Measurements from ENCODE around the gene SLC35E4.
"Not testable (repeated sequence)": the region's sequence is repeated elsewhere in the genome, so short reads cannot be mapped to it uniquely, and the experiment has no call there.

Gene SLC35E4, protein sequence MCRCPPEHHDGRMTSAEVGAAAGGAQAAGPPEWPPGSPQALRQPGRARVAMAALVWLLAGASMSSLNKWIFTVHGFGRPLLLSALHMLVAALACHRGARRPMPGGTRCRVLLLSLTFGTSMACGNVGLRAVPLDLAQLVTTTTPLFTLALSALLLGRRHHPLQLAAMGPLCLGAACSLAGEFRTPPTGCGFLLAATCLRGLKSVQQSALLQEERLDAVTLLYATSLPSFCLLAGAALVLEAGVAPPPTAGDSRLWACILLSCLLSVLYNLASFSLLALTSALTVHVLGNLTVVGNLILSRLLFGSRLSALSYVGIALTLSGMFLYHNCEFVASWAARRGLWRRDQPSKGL

DNA sequence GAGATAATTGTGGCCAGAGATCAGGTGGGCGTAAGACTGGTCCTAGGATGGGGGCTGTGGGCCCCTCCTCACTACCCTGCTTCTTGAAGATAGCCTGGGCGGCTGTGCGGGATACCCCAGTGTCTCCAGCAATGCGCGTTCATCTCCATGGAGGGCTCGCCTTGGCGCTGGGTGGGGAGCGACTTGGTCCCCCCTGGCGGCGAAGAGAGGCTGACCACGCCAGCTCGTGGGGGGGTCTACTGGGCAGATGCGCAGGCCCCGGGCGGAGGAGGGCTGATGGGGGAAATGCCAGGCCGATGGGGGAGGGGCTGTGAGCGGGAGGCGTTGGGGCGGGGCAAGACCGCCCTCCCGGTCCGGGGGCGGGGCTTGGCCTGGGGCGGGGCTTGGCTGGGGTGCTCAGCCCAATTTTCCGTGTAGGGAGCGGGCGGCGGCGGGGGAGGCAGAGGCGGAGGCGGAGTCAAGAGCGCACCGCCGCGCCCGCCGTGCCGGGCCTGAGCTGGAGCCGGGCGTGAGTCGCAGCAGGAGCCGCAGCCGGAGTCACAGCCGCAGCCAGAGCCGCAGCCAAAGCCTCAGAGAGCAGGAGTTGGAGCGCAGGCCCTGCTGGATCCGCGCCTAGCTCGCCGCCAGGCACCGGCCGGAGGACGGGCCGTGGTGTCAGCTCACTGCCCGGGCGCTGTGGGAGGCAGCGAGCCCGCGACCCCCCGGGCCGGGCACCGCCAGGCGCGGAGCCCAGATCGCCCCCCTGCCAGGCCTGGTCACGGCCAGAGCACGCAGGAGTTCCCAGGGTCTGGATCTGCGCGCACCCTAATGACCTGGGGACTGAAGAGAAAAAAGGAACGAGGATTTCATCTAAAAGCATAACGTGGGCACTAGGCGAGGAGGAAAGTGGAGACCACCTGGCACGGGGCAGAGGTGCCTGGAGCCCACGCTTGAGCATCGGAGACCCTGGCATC is at the start of gene SLC35E4:
SLC35E4 (plus strand) TSS at position 509 of the 953 bp plus-strand sequence. CDS start 670 bp downstream, outside the sequence.
- peak; percentile 97 for DNase-seq

DNA sequence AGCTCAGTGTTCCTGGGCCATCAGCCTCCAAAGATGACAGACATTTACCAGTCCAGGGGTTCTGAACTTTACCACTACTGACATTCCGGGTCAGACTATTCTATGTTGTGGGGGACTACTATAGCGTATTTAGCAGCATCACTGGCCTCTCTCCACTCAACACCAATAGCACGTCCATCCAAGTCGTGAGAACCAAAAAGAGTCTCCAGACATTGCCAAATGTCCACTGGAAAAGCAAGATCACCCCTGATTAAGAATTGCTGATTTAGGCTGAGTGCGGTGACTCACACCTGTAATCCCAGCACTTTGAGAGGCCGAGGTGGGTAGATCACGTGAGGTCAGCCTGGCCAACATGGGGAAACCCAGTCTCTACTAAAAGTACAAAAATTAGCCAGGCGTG is 49.2 kb upstream of the SLC35E4 start:
- DNase-seq: no peak

DNA sequence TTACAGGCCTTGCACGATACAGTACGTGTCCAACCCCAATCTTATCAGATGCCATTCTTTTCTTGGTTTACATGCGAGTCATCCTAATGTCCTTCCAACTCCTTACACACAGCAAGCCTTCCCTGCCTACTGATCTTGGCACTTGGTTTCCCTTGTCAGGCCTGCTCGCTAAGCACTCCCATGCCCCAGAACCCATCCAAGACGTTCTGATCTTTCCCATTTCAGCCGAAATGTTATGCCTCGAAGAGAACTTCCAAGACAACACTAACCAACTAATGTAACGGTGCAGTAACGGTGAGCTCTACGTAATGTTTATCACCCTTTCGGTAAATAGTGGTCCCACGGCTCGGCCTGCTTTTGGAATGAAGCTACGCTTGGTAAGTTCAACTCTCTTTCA is 44.4 kb upstream of the SLC35E4 start:
- DNase-seq: no peak

DNA sequence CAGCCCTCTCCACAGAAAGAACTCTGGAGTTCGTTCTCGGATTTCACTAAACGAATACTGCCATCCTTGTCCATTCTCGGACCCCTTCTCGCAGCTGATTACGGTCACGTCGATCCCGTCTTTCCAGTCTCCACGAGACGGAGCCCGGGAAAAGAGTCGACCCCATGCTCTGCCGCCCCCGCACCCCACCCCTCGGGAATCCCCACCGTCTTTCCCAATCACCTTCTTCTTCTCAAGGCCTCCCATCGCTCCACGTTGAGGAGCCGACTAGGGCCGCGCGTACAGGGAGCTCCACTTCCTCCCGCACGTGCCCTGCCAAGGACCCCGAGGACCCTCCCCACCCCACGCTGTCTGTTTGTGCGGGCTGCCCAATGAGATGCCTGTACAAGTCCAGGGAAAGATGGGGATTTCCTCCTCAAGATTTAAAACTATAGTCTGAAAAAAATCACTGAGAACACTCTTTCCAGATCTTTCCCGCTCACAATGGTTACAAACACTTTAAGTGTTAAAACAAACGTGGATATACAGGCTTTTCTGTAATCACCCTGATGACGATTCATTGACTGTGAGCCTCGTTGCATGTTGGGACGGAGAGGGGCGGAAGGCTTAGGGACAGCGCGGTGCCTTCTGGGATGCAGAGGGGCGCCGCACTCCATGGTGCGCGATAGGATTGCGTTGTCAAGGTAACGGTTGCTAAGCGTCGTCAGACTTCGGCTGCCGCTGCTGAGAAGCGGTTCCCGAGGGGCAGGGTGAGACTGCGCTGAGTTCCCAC is 43.8 kb upstream of the SLC35E4 start, which contains the start of gene PES1:
PES1 (minus strand) TSS at position 323 of the 772 bp plus-strand sequence; CDS start at position 246, 77 bp downstream.
- peak; percentile 96 for DNase-seq

DNA sequence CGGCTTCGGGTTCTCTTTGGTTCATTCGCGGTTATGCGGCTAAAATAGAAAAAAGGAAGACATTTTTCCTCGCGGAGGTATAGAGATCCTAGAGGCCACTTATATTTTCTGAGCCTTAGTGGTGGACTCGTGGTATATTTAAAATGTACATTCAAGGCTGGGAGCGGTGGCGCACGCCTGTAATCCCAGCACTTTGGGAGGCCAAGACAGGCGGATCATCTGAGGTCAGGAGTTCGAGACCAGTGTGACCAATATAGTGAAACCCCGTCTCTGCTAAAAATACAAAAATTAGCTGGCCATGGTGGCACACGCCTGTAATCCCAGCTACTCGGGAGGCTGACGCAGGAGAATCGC is 43.2 kb upstream of the SLC35E4 start:
- DNase-seq: not testable (repeated sequence)

DNA sequence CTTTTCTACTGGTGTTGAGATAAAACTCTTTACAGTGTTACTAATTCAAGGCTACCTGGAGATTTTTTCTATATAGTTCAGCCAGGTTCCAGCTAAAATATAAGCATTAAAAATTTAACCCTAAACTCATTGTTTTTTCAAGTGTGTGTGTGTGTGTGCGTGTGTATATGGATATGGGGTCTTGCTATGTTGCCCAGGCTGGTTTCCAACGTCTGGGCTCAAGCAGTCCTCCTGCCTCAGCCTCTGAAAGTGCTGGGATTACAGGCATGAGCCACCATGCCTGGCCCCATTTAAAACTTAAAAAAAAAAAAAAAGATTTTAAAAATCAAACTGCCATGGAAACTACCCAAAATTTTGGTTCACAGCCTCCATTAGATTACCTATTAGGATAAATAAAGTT is 39.4 kb upstream of the SLC35E4 start:
- DNase-seq: no peak

DNA sequence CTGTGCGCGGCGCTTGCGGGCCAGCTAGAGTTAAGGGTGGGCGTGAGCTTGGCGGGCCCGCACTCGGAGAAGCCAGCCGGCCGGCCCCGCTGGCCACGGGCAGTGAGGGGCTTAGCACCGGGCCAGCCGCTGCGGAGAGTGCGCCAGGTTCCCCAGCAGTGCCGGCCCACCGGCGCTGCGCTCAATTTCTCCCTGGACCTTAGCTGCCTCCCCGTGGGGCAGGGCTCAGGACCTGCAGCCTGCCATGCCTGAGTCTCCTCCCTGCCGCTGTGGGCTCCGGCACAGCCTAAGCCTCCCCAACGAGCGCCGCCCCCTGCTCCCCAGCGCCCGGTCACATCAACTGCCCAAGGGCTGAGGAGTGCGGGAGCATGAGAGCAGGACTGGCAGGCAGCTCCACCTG is 38.7 kb upstream of the SLC35E4 start:
- no peak for DNase-seq

DNA sequence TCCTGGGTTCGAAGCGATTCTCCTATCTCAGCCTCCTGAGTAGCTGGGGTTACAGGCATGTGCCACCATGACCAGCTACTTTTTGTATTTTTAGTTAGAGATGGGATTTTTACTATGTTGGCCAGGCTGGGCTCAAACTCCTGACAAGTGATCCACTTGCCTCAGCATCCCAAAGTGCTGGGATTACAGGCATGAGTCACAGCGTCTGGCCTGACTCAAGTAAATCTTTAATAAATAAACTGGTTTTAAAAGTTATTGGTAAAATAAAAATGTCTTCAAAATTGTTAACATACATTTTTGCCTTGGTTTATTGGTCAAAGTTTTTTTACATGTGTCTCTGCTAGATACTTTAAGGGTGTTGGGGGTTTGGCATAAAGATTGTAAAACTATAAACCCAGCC is 36.6 kb upstream of the SLC35E4 start:
- DNase-seq: no peak

DNA sequence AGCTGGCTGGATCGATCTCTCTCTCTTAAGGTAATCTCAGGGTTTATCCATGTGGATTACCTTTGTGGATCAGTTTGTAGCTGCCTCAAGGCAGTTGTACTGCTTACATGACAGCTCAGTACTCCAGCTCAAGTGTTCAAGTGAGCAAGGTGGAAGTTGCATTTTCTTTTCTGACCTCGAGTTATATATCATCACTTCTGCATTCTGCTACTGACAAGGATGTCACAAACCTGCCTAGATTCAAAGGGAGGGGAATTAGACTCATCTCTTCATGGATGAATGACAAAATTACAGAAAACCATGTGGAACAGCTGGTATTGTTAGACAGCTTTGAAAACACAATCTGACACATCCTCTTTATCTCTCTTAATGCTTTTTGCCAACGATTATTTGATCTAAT is 34.7 kb upstream of the SLC35E4 start:
- no peak for DNase-seq

DNA sequence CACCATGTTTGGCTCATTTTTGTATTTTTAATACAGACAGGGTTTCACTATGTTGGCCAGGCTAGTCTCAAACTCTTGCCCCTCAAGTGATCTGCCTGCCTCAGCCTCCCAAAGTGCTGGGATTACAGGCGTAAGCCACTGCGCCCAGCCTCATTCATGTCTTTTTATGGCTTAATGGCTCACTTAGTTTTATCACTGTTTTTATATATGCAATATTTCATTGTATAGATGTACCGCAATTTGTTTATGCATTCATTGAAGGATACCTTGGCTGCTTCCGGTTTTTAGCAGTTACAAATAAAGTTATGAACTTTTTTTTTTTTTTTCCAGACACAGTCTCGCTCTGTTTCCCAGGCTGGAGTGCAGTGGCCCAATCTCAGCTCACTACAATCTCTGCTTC is 34.1 kb upstream of the SLC35E4 start:
- no peak for DNase-seq

DNA sequence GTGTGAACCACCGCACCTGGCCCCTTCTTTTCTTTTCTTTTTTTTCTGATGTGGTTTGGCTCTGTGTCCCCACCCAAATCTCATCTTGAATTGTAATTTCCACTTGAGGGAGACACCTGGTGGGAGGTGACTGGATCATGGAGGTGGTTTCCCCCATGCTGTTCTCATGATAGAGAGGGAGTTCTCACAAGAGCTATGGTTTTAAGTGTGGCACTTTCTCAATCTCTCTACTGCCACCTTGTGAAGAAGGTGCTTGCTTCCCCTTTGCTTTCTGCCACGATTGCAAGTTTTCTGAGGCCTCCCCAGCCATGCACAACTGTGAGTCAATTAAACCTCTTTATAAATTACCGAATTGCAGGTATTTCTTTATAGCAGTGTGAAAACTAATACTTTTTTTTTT is 33.5 kb upstream of the SLC35E4 start:
- peak; percentile 40 for DNase-seq

DNA sequence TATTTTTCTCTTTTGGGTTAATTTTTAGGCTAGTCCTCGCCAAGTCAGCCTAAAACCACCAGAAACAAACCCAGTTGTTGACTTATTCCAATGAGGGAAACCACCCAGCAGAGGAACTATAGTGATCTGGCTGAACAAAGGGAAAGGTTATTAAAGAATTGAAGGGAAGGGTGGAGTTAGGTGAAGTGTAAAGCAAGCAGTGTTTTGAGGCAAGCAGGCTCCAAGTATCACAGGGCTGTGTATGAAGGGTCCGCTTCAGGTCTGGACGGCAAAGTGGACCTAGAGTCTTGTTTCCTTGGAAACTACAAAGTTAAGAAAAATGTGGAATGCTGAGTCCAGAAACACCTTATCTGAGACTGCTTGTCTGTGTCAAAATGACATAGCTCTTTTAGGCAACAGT is 31.8 kb upstream of the SLC35E4 start:
- no peak for DNase-seq

DNA sequence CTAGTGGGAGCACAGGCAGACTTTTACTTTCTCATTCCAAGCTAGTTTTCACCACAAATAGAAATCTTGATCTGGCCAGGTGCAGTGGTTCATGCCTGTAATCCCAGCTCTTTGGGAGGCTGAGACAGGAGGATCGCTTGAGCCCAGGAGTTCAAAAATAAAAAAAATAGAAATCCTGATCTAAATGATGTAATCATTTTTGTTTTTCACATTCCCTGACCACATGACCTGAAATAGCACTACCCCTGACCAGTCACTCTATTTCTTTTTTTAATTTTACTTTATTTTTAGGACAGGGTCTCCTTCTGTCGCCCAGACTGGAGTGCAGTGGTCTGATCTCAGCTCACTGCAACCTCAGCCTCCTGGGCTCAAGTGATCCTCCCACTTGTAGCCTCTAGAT is 30.9 kb upstream of the SLC35E4 start:
- DNase-seq: no peak

DNA sequence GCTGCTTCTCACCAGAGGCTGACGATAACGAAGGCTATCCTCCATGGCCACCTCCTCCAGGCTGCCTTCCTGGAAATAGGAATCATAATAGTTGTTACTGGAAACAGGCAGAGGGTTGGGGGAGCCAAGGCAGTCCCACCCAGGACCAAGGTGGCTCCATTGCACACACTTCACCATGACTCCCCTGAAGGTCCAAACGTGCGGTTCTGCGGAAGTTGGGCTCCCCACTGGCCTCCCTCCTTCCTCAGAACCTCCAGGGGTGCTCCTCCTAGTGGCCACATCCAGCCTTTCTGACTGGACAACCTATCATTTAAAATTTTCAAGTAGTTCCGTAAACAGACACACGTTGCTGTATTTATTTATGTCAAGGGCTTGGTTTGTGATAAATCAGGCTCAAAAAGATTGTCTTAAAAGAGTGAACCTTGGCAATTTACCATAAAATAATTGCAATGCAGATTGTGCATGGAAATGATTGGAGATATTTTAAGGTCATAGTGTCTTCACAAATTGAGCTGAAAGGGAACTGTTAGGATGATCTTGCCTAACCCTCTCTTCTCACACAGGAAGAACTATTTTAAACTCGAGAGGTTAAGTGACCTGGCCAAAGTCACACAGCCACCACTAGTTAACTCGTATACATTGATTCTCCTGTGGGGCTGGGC is 30.0 kb upstream of the SLC35E4 start:
- DNase-seq: peak; percentile 55

DNA sequence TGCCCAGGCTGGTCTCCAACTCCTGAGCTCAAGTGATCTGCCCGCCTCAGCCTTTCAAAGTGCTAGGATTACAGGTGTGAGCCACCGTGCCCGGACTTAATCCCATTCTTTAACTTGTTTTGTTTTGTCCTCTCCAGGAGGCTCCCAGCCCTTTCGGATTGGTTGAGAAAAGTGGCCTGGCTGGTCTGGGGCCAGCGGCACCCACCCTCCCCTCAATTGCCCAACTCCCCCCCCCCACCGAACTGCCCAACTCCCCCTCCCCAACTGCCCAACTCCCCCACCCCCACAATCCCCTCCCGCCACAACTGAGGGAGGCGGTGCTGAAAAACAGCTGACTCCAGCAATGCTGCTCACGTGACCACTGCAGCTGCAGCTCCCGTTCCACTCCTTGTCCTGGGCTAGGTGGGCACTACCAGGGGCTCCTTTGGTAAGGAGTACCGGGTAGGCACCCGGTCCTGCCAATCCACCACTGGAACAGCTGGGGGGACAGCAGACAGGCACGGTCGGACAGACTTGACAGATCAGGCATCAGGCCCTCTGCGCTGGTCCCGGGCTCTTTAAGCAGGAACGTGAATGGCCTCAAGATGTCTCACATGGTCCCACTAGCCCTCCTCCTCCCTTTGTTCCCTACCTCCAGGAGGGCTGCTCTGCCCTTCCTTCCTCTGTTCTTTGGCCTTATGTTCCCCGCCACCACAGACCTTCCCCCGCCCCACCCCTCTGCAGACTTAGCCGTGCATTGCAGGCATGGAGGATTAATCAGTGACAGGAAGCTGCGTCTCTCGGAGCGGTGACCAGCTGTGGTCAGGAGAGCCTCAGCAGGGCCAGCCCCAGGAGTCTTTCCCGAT is 28.9 kb upstream of the SLC35E4 start, which contains the start of gene TCN2:
TCN2 (plus strand) TSS at position 720 of the 845 bp plus-strand sequence. CDS start 158 bp downstream, outside the sequence.
- DNase-seq: peak; percentile 44

DNA sequence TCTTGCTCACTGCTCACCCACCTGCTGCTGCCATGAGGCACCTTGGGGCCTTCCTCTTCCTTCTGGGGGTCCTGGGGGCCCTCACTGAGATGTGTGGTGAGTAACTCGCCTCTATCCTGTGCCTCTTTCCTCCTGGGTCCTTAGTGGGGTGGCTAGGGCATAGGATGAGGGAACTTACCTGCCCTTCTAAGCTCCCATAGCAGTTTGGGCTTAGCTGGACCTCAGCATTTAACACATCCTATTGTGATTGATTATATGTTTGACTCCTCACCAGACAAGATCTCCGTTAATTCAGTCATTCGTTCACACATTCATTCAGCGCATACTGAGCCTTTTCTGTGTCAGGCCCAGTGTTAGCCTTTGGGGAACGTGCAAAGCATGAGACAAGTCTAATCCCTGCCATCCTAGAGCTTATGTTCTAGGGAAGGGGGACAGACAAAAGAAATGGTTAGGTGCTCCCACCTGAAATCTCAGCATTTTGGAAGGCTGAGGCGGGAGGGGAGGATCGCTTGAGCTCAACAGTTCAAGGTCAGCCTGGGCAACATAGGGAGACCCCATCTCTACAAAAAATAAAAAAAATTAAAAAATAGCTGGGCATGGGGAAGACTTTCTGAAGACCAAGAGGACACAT is 28.2 kb upstream of the SLC35E4 start:
- no peak for DNase-seq

DNA sequence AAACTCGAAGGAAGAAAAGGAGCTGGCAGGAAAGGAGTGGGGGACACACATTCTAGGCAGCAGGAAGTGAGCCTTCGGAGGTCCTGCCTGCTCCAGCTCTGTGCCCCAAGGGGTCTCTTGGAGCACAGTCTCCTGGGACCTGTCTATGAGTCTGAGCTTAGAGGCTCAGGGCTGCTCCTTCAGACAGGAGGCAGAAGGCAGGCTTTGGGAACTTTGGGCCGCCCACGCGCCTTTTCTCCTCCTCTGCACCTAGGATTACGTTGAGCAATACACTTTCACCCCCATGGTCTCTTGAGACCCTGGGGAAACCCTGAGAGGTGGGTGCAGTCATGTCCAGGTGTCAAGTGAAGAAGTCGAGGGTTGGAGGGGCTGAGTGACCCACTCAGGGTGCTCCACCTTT is 27.6 kb upstream of the SLC35E4 start:
- no peak for DNase-seq

DNA sequence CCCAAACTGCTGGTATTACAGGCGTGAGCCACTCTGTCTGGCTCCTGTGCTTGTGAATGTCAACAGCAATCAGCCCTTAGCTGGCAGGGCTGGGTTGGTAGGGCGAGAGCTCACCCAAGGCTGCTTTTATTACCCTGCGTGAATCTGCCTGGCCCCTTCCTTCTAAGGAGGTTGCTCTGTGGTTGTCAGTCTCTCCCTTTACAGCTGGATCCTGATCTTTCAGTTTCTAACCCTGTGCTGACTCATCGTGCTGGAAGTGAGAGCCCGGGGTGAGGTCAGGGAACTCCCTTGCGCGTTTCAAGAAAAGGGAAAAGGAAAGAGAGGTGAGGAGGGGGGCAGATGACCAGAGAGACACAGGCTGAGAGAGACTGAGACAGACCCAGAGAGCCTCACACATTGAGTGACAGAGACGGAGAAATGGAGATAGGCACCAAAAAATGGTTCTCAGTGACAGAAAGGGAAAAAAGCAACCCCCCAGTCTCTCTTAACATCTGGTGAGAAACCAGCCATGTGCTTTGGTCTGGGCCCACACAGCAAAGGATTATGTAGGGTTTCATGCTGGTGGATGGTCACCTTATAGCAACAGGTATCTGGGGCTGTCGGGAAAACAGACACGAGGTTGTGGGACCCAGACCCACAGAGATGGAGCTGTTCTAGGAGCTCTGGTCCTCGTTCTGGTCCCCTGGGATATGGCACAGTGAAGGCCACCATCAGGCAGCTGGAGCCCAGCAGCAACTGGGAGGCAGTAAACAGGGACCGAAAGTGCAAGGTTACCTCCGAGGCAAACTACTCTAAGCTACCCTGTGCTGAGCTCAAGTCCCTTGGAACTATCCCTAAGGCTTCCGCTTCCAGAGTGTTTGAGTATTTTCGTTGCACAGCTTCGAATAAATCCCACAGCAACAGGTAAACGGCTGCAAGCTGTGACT is 26.1 kb upstream of the SLC35E4 start:
- DNase-seq: peak; percentile 75

DNA sequence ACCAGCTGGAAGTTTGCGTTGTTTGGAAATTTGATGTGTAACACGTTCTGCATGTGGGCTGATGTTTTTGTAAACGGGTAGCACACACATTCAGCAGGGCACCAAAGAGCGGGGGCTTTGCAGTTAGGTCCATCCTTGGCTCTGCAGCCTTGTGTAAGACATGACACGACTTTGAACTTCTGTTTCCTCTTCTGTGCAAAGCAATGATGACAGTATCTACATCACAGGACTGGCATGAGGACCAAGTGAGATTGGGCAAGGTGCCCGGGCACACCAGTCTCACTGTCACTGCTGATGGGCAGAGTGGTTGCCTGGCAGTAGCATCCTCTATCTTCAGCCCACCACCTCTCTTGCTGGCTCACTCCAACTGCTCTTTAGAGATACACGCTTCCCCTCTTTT is 25.3 kb upstream of the SLC35E4 start:
- DNase-seq: no peak

DNA sequence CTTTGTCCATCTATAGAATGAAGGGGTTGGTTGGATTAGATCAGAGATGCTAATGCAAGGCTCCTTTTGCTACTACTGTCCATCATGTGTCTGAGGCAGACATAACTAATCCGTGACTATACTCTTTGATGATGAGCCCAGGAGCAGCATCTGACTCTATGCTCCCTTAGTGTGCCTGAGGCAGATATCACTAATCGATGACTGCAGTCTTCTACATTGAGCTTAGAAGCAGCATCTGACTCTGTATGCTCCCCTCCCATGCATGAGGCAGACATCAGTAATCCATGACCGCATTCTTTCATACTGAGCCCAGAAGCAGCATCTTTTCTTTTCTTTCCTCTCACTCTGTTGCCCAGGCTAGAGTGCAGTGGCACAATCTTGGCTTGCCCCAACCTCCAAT is 24.4 kb upstream of the SLC35E4 start:
- DNase-seq: no peak
